Loucy (cell line): Measurements from ENCODE around the gene BCAS3.

Source experiments
- EZH2phosphoT487 ChIP-seq: fragments of 200-600 bp; IDR thresholded peaks from 2 replicates; pipeline ENCODE4 v1.6.1; 2018; ENCODE audit warnings: antibody characterized with exemption, mild to moderate bottlenecking, moderate library complexity, borderline replicate concordance
- TF ChIP-seq, protein P1 (sequence below): fragments of 200-600 bp; sonication (generic); conservative IDR thresholded peaks from 2 replicates; pipeline ENCODE4 v1.5.1; 2014; ENCODE audit warnings: mild to moderate bottlenecking, antibody characterized with exemption, low read length

DNA sequence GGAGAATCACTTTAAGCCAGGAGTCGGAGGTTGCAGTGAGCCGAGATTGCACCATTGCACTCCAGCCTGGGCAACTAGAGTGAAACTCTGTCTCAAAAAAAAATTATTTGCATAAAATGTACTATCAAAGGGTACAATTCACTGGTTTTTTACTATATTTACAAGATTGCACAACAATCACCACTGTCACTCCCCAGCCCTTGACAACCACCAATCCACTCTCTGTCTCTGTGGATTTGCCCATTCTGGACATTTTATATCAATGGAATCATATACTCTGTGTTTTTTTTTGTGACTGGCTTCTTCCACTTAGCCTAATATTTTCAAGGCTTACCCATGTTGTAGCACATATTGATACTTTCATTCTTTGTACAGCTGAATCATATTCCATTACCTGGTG is 740.8 kb downstream of the BCAS3 start:
- TF ChIP-seq, protein P1, sequence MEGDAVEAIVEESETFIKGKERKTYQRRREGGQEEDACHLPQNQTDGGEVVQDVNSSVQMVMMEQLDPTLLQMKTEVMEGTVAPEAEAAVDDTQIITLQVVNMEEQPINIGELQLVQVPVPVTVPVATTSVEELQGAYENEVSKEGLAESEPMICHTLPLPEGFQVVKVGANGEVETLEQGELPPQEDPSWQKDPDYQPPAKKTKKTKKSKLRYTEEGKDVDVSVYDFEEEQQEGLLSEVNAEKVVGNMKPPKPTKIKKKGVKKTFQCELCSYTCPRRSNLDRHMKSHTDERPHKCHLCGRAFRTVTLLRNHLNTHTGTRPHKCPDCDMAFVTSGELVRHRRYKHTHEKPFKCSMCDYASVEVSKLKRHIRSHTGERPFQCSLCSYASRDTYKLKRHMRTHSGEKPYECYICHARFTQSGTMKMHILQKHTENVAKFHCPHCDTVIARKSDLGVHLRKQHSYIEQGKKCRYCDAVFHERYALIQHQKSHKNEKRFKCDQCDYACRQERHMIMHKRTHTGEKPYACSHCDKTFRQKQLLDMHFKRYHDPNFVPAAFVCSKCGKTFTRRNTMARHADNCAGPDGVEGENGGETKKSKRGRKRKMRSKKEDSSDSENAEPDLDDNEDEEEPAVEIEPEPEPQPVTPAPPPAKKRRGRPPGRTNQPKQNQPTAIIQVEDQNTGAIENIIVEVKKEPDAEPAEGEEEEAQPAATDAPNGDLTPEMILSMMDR: no peak
- no peak for TF ChIP-seq EZH2phosphoT487
